ENCODE data around the gene STPG1. TPM values are rescaled to one million over a fixed set of nuclear protein-coding genes. Genes with fewer than 3 reads are reported as not detected.

STPG1 gene
- total RNA-seq, 4 donors from 2014 or later: 2.2 to 7.6 (median 6.1) TPM

DNA sequence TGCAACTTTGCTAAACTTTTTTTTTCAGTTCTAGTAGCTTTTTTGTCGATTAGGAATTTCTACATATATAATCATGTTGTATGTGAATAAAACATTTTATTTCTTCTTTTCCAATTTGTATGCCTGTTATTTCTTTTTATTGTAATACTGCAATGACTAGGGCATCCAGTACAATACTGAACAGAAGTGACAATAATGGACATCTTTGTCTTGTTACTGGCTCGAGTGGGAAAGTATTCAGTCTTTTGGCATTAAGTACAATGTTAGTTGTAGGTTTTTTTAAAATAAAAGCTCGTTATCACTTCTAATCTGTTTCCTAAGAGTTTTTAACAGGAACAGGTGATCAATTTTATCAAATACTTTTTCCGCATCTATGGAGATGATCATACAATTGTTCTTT, 9.8 kb downstream of the STPG1 start:
- ATAC-seq: no peak
- TF ChIP-seq, protein P1, sequence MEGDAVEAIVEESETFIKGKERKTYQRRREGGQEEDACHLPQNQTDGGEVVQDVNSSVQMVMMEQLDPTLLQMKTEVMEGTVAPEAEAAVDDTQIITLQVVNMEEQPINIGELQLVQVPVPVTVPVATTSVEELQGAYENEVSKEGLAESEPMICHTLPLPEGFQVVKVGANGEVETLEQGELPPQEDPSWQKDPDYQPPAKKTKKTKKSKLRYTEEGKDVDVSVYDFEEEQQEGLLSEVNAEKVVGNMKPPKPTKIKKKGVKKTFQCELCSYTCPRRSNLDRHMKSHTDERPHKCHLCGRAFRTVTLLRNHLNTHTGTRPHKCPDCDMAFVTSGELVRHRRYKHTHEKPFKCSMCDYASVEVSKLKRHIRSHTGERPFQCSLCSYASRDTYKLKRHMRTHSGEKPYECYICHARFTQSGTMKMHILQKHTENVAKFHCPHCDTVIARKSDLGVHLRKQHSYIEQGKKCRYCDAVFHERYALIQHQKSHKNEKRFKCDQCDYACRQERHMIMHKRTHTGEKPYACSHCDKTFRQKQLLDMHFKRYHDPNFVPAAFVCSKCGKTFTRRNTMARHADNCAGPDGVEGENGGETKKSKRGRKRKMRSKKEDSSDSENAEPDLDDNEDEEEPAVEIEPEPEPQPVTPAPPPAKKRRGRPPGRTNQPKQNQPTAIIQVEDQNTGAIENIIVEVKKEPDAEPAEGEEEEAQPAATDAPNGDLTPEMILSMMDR (IDR thresholded peaks at IDR 0.05): no peak
- TF ChIP-seq EP300 (IDR thresholded peaks at IDR 0.05): no peak
- no peak for TF ChIP-seq POLR2A (IDR thresholded peaks at IDR 0.05)
- H3K4me3 ChIP-seq: no peak overlapping the region
- H3K36me3 ChIP-seq: peaks cover 0 to 22% of the 10 kb centered on the region in 2 donors
- H3K27ac ChIP-seq: no peak overlapping the region
- H3K27me3 ChIP-seq: no peaks in the 10 kb centered on the region
- H3K9me3 ChIP-seq: no peaks in the 10 kb centered on the region
- WGBS, 2 donors (ENCODE audit: low coverage in 1 of 2): 83 to 86% methylated on average over 4 of the region's 4 CpGs
- no peaks in the 10 kb centered on the region for H3K4me1 ChIP-seq

- TF ChIP-seq, protein P1 (IDR thresholded peaks at IDR 0.05): no peak
- no peak for TF ChIP-seq POLR2A (IDR thresholded peaks at IDR 0.05)
- no peak for TF ChIP-seq POLR2AphosphoS5 (IDR thresholded peaks at IDR 0.05)
- no peak for TF ChIP-seq EP300 (IDR thresholded peaks at IDR 0.05)
- H3K4me3 ChIP-seq: no peak overlapping the region
- no peaks in the 10 kb centered on the region for H3K27me3 ChIP-seq
- peaks cover 0 to 22% of the 10 kb centered on the region in 2 donors for H3K36me3 ChIP-seq
- no peak overlapping the region for H3K27ac ChIP-seq
- ATAC-seq: no peak
- H3K9me3 ChIP-seq: no peaks in the 10 kb centered on the region
- H3K4me1 ChIP-seq: no peaks in the 10 kb centered on the region
- 36 to 40% methylated on average over 1 of the region's 1 CpG for WGBS, 2 donors (ENCODE audit: low coverage in 1 of 2)
These were observed 13.5 kb downstream of the STPG1 start for GRCh38 chr1:24400065-24400464.

- no peak overlapping the region for H3K4me3 ChIP-seq
- H3K9me3 ChIP-seq: no peaks in the 10 kb centered on the region
- TF ChIP-seq POLR2A (IDR thresholded peaks at IDR 0.05) (no peak), POLR2AphosphoS5 (IDR thresholded peaks at IDR 0.05) (peak; percentile 14)
- H3K27ac ChIP-seq: peak overlapping the region in 1 of 4 donors; percentile 84
- no peak for ATAC-seq
- peaks cover 0 to 2% of the 10 kb centered on the region in 2 donors for H3K36me3 ChIP-seq
- no peaks in the 10 kb centered on the region for H3K27me3 ChIP-seq
- 33 to 72% methylated on average over 1 to 4 of the region's 6 CpGs for WGBS, 2 donors (ENCODE audit: low coverage in 1 of 2)
- H3K4me1 ChIP-seq: peaks cover 0 to 20% (median 0%) of the 10 kb centered on the region in 3 donors
These were observed 19.7 kb downstream of the STPG1 start for GRCh38 chr1:24393892-24394291.

- no peak overlapping the region for H3K4me3 ChIP-seq
- ATAC-seq: no peak
- WGBS, 2 donors (ENCODE audit: low coverage in 1 of 2): 70 to 100% methylated on average over 1 to 4 of the region's 4 CpGs
These were observed 20.5 kb downstream of the STPG1 start for GRCh38 chr1:24392982-24393650.

DNA sequence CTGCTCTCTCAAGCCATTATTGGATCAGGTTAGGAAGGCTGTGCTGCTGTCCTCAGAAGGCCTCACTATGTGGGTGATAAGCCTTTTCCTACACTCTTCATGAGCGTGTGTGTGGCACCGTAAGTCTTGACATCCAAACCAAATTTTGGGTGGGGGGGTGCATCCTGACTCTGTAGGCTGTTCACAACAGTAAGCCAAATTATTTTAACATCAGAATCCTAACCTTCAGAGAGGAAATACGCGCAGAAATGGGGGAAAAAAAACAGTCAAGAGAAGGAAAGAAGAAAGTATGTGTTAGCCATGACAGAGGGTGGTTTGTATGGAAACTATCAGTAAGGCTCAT, 21.0 kb downstream of the STPG1 start:
- Histone ChIP-seq H3K27me3 (no peaks in the 10 kb centered on the region), H3K27ac (peak overlapping the region in 3 of 4 donors; percentile 79 to 89 (median 84)), H3K4me1 (peaks cover 0 to 20% (median 0%) of the 10 kb centered on the region in 3 donors), H3K4me3 (no peak overlapping the region), H3K9me3 (no peaks in the 10 kb centered on the region), H3K36me3 (peaks cover 0 to 15% of the 10 kb centered on the region in 2 donors)
- WGBS, 2 donors (ENCODE audit: low coverage in 1 of 2): 78 to 80% methylated on average over 3 to 4 of the region's 4 CpGs
- no peak for TF ChIP-seq EP300 (IDR thresholded peaks at IDR 0.05)
- no peak for TF ChIP-seq POLR2AphosphoS5 (IDR thresholded peaks at IDR 0.05)
- TF ChIP-seq, protein P1 (IDR thresholded peaks at IDR 0.05): no peak
- no peak for TF ChIP-seq POLR2A (IDR thresholded peaks at IDR 0.05)
- no peak for ATAC-seq

More at GRCh38 chr1:24392982-24393650, 20.5 kb downstream of the STPG1 start:
- peak overlapping the region in 1 of 4 donors; percentile 84 for H3K27ac ChIP-seq
- peaks cover 0 to 9% of the 10 kb centered on the region in 2 donors for H3K36me3 ChIP-seq
- no peaks in the 10 kb centered on the region for H3K9me3 ChIP-seq
- no peak for TF ChIP-seq EP300 (IDR thresholded peaks at IDR 0.05)
- no peak for TF ChIP-seq POLR2A (IDR thresholded peaks at IDR 0.05)
- peaks cover 0 to 20% (median 0%) of the 10 kb centered on the region in 3 donors for H3K4me1 ChIP-seq
- no peaks in the 10 kb centered on the region for H3K27me3 ChIP-seq
